GM12892 (cell line): Measurements from ENCODE around the gene ATXN1.
"Not testable (repeated sequence)": the region's sequence is repeated elsewhere in the genome, so short reads cannot be mapped to it uniquely, and the experiment has no call there.

ENCODE experiments used
- POLR2A ChIP-seq: IDR thresholded peaks from 2 replicates; pipeline ENCODE4 v1.6.1; 2011; ENCODE audit warnings: low read depth, low read length, control low read depth
- POLR2AphosphoS5 ChIP-seq: IDR thresholded peaks from 2 replicates; pipeline ENCODE4 v1.6.1; 2011; ENCODE audit warnings: low read depth, low read length, control low read depth
- TAF1 ChIP-seq: IDR thresholded peaks from 2 replicates; pipeline ENCODE4 v1.6.1; 2011; ENCODE audit warnings: low read depth, mild to moderate bottlenecking, control low read depth, low read length, borderline replicate concordance

DNA sequence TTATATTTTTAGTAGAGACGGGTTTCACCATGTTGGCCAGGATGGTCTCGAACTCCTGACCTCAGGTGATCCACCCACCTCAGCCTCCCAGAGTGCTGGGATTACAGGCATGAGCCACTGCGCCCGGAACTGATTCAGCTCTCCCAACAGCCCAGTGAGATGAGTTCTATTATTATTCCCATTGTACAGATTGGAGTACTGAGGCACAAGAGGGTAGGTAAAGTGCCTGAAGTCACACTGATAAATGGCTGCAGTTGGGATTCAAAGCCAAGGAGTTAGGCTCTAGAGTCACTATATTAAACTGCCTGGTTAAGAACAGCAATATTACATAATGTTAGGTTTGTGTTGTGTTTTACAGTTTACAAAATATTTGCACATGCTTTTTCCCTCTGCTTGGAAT is 220.9 kb downstream of the ATXN1 start:
- TF ChIP-seq TAF1, POLR2AphosphoS5, POLR2A: not testable (repeated sequence)
